Measurements from ENCODE around the gene SINHCAF. TPM values are rescaled to one million over a fixed set of nuclear protein-coding genes. Genes with fewer than 3 reads are reported as not detected.

Gene SINHCAF
- total and polyA plus RNA-seq, 2 of the 8 experiments (the other 6 are each of a cell fraction or from before 2014, with no cell fraction given) = 138 to 576 TPM

DNA sequence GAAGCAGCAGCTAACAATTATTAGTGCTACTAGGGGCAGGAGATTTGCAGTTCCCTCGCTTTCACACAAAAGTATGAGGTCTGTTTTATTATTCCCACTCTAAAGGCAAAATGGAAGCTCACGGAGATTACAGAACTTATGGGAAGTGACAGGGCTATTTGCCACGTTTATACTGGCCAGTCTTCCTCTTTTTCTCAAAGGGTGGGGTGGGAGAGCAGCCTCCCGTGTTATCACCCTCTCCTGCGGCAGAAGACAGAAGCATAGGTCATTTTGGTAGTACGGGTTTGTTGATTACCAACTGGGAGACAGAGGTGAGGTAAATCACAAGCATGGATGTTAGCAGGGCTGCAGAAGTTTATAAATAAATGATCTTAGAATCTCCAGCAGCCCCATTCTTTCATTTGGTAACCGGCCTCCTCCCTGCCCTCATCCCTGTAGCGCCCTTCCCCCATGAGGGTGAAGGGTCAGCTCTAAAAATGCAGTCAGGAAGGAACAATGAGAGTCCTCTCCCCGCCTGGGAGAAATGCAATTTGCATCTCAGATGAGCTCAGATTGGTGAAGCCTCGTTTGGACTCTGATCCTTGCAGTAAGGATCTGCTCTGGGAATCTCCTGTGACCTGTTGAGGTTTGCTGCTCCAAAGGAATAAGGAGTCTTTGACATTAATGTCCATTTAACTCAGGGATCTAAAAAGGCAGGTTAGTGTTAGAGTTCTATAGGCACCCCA lies 44.7 kb upstream of the SINHCAF start (continued):
- peak; percentile 77 for TF ChIP-seq CHD2 (IDR thresholded peaks at IDR 0.05; ENCODE audit: low read length)
- peak; percentile 73 for TF ChIP-seq TAF7 (optimal IDR thresholded peaks at IDR 0.05; ENCODE audit: borderline replicate concordance, low read depth, low read length)
- no peak for TF ChIP-seq GABPA (IDR thresholded peaks at IDR 0.05; ENCODE audit: borderline replicate concordance, insufficient read depth, low read length)
- TF ChIP-seq, protein P1, sequence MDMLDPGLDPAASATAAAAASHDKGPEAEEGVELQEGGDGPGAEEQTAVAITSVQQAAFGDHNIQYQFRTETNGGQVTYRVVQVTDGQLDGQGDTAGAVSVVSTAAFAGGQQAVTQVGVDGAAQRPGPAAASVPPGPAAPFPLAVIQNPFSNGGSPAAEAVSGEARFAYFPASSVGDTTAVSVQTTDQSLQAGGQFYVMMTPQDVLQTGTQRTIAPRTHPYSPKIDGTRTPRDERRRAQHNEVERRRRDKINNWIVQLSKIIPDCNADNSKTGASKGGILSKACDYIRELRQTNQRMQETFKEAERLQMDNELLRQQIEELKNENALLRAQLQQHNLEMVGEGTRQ (IDR thresholded peaks at IDR 0.05; ENCODE audit: low read length) = no peak
- no peak; the same call in 1 of the 2 replicates for TF ChIP-seq JUND (IDR thresholded peaks at IDR 0.05; ENCODE audit: low read length)
- no peak for TF ChIP-seq SIN3A (conservative IDR thresholded peaks at IDR 0.05 in 1 of 2, IDR thresholded peaks at IDR 0.05 in 1 of 2; ENCODE audit: low read depth in 1 of 2, low read length in 2 of 2)
- no peak for TF ChIP-seq BACH1 (IDR thresholded peaks at IDR 0.05; ENCODE audit: low read length)
- TF ChIP-seq POU5F1 (IDR thresholded peaks at IDR 0.05; ENCODE audit: low read depth, low read length) = no peak
- no peak for TF ChIP-seq TCF12 (IDR thresholded peaks at IDR 0.05; ENCODE audit: low read depth, low read length)
- TF ChIP-seq, protein P2, sequence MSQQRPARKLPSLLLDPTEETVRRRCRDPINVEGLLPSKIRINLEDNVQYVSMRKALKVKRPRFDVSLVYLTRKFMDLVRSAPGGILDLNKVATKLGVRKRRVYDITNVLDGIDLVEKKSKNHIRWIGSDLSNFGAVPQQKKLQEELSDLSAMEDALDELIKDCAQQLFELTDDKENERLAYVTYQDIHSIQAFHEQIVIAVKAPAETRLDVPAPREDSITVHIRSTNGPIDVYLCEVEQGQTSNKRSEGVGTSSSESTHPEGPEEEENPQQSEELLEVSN (IDR thresholded peaks at IDR 0.05) = no peak
- peak; percentile 81 for TF ChIP-seq TAF1 (IDR thresholded peaks at IDR 0.05; ENCODE audit: low read depth, low read length)
- TF ChIP-seq BRCA1 (IDR thresholded peaks at IDR 0.05; ENCODE audit: low read depth, low read length) = no peak
- peak; percentile 83 for TF ChIP-seq POLR2AphosphoS5 (IDR thresholded peaks at IDR 0.05; ENCODE audit: low read depth, low read length)
- TF ChIP-seq JUN (IDR thresholded peaks at IDR 0.05; ENCODE audit: low read depth, low read length) = no peak
